Adrenal gland (tissue), 12 donors: ENCODE measurements around the gene DCN. TPM values are rescaled to one million over a fixed set of nuclear protein-coding genes. Genes with fewer than 3 reads are reported as not detected.

Experiments used
- DNase-seq, 7 donors: peaks; one replicate each; pipeline ENCODE4 v3.0.0-alpha.2; 2019 to 2020
- H3K27ac ChIP-seq, 5 donors: fragments of 200-600 bp; sonication (generic) in 4 of 5; 1 replicate in 3 of 5; 2 replicates in 2 of 5; pipeline versions ENCODE4 v1.5.1 to v1.8.0; 2016 to 2020; ENCODE audit warnings: mild to moderate bottlenecking in 1 of 5
- H3K27me3 ChIP-seq: fragments of 200-600 bp; 2 replicates; pipeline ENCODE4 v1.8.0; 2021
- H3K36me3 ChIP-seq, 2 donors: fragments of 200-600 bp; replicated peaks in 1 of 2; 1 replicate in 1 of 2; 2 replicates in 1 of 2; pipeline versions ENCODE4 v1.5.1 to v1.8.0; 2018 to 2022
- H3K4me1 ChIP-seq, 2 donors: fragments of 200-600 bp; replicated peaks in 1 of 2; 1 replicate in 1 of 2; 2 replicates in 1 of 2; pipeline versions ENCODE4 v1.5.1 to v1.8.0; 2018 to 2021
- H3K4me3 ChIP-seq, 4 donors: fragments of 200-600 bp; sonication (generic) in 3 of 4; one replicate each; pipeline ENCODE4 v1.5.1; 2016 to 2018
- H3K9me3 ChIP-seq, 3 donors: fragments of 200-600 bp; sonication (generic) in 1 of 3; replicated peaks in 1 of 3; 1 replicate in 2 of 3; 2 replicates in 1 of 3; pipeline versions ENCODE4 v1.5.1 to v1.8.0; 2016 to 2021
- POLR2A ChIP-seq, 2 donors: fragments of 450-650 bp; IDR thresholded peaks; one replicate each; pipeline ENCODE4 v1.6.1; 2017; ENCODE audit warnings: antibody characterized with exemption in 2 of 2, mild to moderate bottlenecking in 2 of 2, moderate library complexity in 1 of 2
- WGBS, 4 donors: extraction: QIAGEN DNeasy Blood & Tissue Kit in 2 of 4; methylation state at CpG; one replicate each; pipeline versions ENCODE4 v1.1.5 to v1.1.7; 2013 to 2017; 5-methylcytosine and 5-hydroxymethylcytosine counted together
- intact Hi-C, 2 donors: fragments of 100-400 bp; cut with DNase I; formaldehyde crosslinking; loops; one replicate each; pipeline versions ENCODE4 v1.14.1 to v1.15.0; 2022 to 2023
- polyA plus RNA-seq, 3 donors: library from polyadenylated mRNA; stranded (reverse); fragments of 200-250 nt in 2 of 3; fragments of 350-450 nt in 1 of 3; fragmentation: Illumina TruSeq in 1 of 3; extraction: RNeasy Lipid Tissue Mini Kit (QIAGEN cat#74804) in 1 of 3; gene quantifications; one replicate each; pipeline ENCODE4 v1.2.3, GENCODE V29; 2013 to 2014
- total RNA-seq, 9 donors: library from RNA; depleted of rRNA in 4 of 9; stranded (reverse); fragments of >200 nt in 4 of 9; fragments of 120-200 nt in 1 of 9; fragmentation: NEBNext Ultra II Directional in 1 of 9; extraction: Animal tissue kit (Norgen Biotek cat#: 25700) in 1 of 9; gene quantifications; one replicate each; pipeline versions ENCODE4 v1.1.0 to v1.2.4, GENCODE V29; 2013 to 2023
- TF ChIP-seq, protein P1 (sequence below), 6 experiments: fragments of 450-650 bp in 4 of 6; fragments of 200-600 bp in 2 of 6; sonication (generic) in 1 of 6; IDR thresholded peaks; 1 replicate in 5 of 6; 2 replicates in 1 of 6; pipeline versions ENCODE4 v1.5.1 to v1.8.0; 2016 to 2021; ENCODE audit warnings: antibody characterized with exemption in 6 of 6, mild to moderate bottlenecking in 2 of 6, moderate library complexity in 1 of 6
- donor health status: healthy with polysubstance abuse.
- donor health status: Bipolar disorder and iron deficiency.
- donor health status: DM: yes; HTN: yes; CAD: no.
- donor health status: DM: no; HTN: no; CAD: no.
- donor health status: DM: no; HTN: no; CAD: no.
- donor health status: DM: yes; HTN: yes; CAD: no.

The DCN gene
- total and polyA plus RNA-seq, 12 donors, result 234 to 2,358 (median 970) TPM

DNA sequence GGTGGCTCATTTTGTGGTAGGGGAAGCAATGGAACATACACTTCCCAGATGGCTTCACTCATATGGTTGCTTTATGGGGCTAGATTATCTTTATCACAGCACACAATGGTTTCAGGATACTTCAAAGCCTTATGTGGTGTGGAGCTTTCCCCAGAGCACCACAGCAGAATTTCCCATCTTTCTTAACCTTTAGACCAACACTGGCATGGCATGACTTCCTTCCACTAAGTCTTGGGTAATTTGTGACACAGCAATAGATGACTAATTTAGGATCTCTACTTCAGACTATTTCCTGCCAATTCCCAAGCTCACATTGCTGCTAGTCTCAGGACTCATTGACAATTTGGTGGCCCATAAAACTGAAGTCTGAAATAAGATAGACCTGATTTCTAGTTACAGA, 36.9 kb upstream of the DCN start:
- H3K4me1 ChIP-seq, result no peaks in the 10 kb centered on the region
- TF ChIP-seq, protein P1, sequence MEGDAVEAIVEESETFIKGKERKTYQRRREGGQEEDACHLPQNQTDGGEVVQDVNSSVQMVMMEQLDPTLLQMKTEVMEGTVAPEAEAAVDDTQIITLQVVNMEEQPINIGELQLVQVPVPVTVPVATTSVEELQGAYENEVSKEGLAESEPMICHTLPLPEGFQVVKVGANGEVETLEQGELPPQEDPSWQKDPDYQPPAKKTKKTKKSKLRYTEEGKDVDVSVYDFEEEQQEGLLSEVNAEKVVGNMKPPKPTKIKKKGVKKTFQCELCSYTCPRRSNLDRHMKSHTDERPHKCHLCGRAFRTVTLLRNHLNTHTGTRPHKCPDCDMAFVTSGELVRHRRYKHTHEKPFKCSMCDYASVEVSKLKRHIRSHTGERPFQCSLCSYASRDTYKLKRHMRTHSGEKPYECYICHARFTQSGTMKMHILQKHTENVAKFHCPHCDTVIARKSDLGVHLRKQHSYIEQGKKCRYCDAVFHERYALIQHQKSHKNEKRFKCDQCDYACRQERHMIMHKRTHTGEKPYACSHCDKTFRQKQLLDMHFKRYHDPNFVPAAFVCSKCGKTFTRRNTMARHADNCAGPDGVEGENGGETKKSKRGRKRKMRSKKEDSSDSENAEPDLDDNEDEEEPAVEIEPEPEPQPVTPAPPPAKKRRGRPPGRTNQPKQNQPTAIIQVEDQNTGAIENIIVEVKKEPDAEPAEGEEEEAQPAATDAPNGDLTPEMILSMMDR (IDR thresholded peaks at IDR 0.05), result no peak
- TF ChIP-seq POLR2A (IDR thresholded peaks at IDR 0.05), result no peak
- intact Hi-C loops, result no loop called here
- no peaks in the 10 kb centered on the region for H3K9me3 ChIP-seq
- no peaks in the 10 kb centered on the region for H3K36me3 ChIP-seq
- DNase-seq, result no peak
- H3K27me3 ChIP-seq, result no peaks in the 10 kb centered on the region
- no peak overlapping the region for H3K4me3 ChIP-seq
- no peak overlapping the region for H3K27ac ChIP-seq

DNA sequence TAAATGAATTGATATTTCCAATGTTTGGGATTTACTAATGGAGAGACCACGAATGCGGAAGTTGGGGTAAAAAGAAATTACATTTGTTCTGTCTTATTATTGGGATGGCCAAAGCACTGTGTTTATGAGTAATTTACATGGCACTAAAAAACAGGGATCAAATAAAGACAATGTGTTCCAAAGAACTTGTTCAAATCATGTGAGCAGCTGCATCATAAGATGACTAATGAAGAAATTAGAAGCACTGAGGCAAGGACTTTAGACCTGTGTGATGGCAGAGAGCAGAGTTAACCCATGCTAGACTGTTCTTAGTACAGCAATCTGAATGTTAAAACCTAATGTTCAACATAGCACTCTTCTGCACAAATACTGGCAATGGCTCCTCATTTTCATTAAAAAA, 34.3 kb upstream of the DCN start:
- H3K27ac ChIP-seq, result no peak overlapping the region
- TF ChIP-seq POLR2A (IDR thresholded peaks at IDR 0.05), result no peak
- TF ChIP-seq, protein P1 (IDR thresholded peaks at IDR 0.05), result no peak
- H3K36me3 ChIP-seq, result no peaks in the 10 kb centered on the region
- no peaks in the 10 kb centered on the region for H3K27me3 ChIP-seq
- no peaks in the 10 kb centered on the region for H3K9me3 ChIP-seq
- H3K4me3 ChIP-seq, result no peak overlapping the region
- 86 to 90% (median 87%) methylated on average over 2 of the region's 2 CpGs for WGBS, 4 donors
- intact Hi-C loops, result no loop called here
- H3K4me1 ChIP-seq, result no peaks in the 10 kb centered on the region
- DNase-seq, result no peak

DNA sequence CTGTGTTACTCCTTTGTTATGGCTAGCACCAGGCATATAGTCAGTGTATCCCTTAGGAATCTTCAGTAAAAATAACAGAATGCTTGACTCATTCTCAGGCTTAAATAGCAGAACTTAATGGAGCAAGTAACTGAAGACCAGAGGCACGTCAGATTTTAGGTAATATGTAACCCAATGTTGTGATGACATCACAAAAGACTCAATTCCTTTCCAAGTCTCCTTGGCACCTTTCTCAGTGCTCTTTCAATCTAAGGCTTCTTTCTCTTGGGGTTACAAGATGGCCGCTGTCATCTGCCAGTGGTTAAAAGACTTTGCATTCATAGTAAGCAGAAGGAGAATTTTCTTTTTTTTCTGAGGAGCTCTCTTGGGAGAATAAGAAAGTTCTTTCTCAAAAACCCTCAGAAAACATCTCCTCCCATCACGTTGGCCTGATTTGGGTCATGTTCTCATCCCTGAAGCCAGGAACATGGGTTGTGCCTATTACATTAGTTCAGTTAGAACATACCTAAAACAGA, 33.4 kb upstream of the DCN start:
- DNase-seq, result no peak
- no peak overlapping the region for H3K4me3 ChIP-seq
- no peaks in the 10 kb centered on the region for H3K27me3 ChIP-seq
- no peak overlapping the region for H3K27ac ChIP-seq
- no peaks in the 10 kb centered on the region for H3K9me3 ChIP-seq
- intact Hi-C loops, result no loop called here
- H3K4me1 ChIP-seq, result no peaks in the 10 kb centered on the region
- TF ChIP-seq, protein P1 (IDR thresholded peaks at IDR 0.05), result no peak
- no peak for TF ChIP-seq POLR2A (IDR thresholded peaks at IDR 0.05)
- H3K36me3 ChIP-seq, result no peaks in the 10 kb centered on the region
- 67 to 82% (median 75%) methylated on average over 3 of the region's 3 CpGs for WGBS, 4 donors

DNA sequence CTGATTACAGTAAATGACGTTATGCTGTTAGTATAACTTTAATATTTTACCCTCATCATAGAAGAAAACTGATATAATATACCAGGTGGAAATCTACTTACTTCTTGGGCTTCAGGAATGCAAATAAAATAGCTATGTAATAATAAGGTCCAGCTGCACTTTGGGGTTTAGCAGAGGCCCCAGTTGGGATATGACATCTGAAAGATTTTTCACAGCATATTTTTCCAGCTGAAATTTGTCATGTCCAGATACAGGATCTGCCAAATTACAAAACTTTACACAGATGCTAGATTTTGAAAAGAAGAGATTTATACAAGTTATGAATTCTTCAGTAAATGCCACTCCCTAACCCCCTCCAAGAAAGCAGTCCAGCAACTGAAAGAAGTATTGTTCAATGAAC, 29.2 kb upstream of the DCN start:
- H3K27ac ChIP-seq, result no peak overlapping the region
- H3K4me1 ChIP-seq, result no peaks in the 10 kb centered on the region
- 55 to 69% (median 66%) methylated on average over 1 of the region's 1 CpG for WGBS, 4 donors
- H3K9me3 ChIP-seq, result no peaks in the 10 kb centered on the region
- no peak for TF ChIP-seq POLR2A (IDR thresholded peaks at IDR 0.05)
- TF ChIP-seq, protein P1 (IDR thresholded peaks at IDR 0.05), result no peak
- DNase-seq, result no peak
- intact Hi-C loops, result no loop called here
- H3K36me3 ChIP-seq, result no peaks in the 10 kb centered on the region
- no peaks in the 10 kb centered on the region for H3K27me3 ChIP-seq
- H3K4me3 ChIP-seq, result no peak overlapping the region
